Osteoblast (primary cell): ENCODE measurements around the gene FOXL3. TPM values are rescaled to one million over a fixed set of nuclear protein-coding genes. Genes with fewer than 3 reads are reported as not detected.
A peak's percentile ranks its signal among the peaks of the same experiment; 100 is the strongest.

Experiments used
- DNase-seq: peaks from one replicate; pipeline ENCODE4 v3.0.0; 2011; ENCODE audit warnings: low spot score, mixed read lengths; ENCODE audit not compliant: insufficient read length; ENCODE audit errors: missing footprints
- H2AFZ ChIP-seq: 2 replicates; pipeline ENCODE4 v1.6.0; 2011; ENCODE audit warnings: mild to moderate bottlenecking, low read length
- H3K27ac ChIP-seq: 2 replicates; pipeline ENCODE4 v1.5.1; 2011; ENCODE audit warnings: mild to moderate bottlenecking, low read depth, low read length, moderate library complexity
- H3K27me3 ChIP-seq: 2 replicates; pipeline ENCODE4 v1.6.0; 2012; ENCODE audit warnings: mild to moderate bottlenecking, control low read depth, inconsistent platforms, low read length, moderate library complexity; ENCODE audit not compliant: insufficient read depth
- H3K36me3 ChIP-seq: 2 replicates; pipeline ENCODE4 v1.5.1; 2011; ENCODE audit warnings: mild to moderate bottlenecking, low read length, control low read depth, moderate library complexity; ENCODE audit not compliant: insufficient read depth
- H3K4me1 ChIP-seq: 2 replicates; pipeline ENCODE4 v1.5.1; 2011; ENCODE audit warnings: mild to moderate bottlenecking, low read length, control low read depth, moderate library complexity; ENCODE audit not compliant: insufficient read depth
- H3K4me2 ChIP-seq: 2 replicates; pipeline ENCODE4 v1.6.0; 2011; ENCODE audit warnings: mild to moderate bottlenecking, low read length; ENCODE audit not compliant: insufficient read depth
- H3K4me3 ChIP-seq: fragments of 200-600 bp; sonication (generic); 3 replicates; pipeline ENCODE4 v1.5.1; 2012; ENCODE audit warnings: mild to moderate bottlenecking, low read length, inconsistent platforms; ENCODE audit not compliant: insufficient read depth
- H3K79me2 ChIP-seq: 2 replicates; pipeline ENCODE4 v1.6.0; 2012; ENCODE audit warnings: mild to moderate bottlenecking, low read length, control low read depth, inconsistent platforms; ENCODE audit not compliant: insufficient read depth
- H3K9me3 ChIP-seq: 2 replicates; pipeline ENCODE4 v1.5.1; 2011; ENCODE audit warnings: low read depth, low read length, control low read depth
- H4K20me1 ChIP-seq: 2 replicates; pipeline ENCODE4 v1.6.0; 2012; ENCODE audit warnings: mild to moderate bottlenecking, low read length, control low read depth; ENCODE audit not compliant: insufficient read depth
- total RNA-seq: library from RNA; depleted of rRNA; stranded (reverse); fragments of >200 nt; gene quantifications from 2 replicates; pipeline ENCODE4 v1.2.3, GENCODE V29; 2012
- TF ChIP-seq, protein P1 (sequence below): IDR thresholded peaks from 2 replicates; pipeline ENCODE4 v1.5.1; 2011; ENCODE audit warnings: mild to moderate bottlenecking, low read depth, low read length, moderate library complexity; ENCODE audit errors: extremely low read depth

Gene FOXL3
- total RNA-seq, 1 donor: not detected

DNA sequence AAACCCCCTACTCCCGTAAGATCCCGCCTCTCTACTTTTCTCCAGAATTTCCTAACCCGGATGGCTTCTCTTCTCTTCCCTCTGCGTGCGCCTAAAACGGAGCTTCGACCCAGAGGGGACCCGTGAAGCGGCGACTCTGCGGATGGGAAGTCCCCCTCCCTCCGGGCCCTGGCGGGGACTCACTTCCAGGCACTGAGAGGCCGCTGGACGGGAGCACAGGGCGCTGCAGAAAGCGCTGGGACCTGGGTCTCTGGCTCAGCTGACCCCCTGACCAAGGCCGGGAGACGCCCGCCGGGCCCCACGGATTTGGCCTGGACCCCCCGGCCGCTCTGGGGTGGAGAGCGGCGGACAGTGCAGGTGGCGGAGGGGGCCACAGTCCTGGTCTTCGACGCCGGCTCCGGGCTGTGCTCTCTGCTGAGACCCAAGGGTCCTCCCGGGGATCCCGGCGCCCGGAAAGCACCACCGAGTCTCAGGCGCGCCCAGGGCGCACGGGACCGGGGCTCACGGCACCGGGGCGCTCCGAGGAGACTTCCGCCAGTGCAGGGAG is 688 bp upstream of the FOXL3 start:
- peaks cover 72% of the 10 kb centered on the region for H3K27me3 ChIP-seq
- no peaks in the 10 kb centered on the region for H3K9me3 ChIP-seq

DNA sequence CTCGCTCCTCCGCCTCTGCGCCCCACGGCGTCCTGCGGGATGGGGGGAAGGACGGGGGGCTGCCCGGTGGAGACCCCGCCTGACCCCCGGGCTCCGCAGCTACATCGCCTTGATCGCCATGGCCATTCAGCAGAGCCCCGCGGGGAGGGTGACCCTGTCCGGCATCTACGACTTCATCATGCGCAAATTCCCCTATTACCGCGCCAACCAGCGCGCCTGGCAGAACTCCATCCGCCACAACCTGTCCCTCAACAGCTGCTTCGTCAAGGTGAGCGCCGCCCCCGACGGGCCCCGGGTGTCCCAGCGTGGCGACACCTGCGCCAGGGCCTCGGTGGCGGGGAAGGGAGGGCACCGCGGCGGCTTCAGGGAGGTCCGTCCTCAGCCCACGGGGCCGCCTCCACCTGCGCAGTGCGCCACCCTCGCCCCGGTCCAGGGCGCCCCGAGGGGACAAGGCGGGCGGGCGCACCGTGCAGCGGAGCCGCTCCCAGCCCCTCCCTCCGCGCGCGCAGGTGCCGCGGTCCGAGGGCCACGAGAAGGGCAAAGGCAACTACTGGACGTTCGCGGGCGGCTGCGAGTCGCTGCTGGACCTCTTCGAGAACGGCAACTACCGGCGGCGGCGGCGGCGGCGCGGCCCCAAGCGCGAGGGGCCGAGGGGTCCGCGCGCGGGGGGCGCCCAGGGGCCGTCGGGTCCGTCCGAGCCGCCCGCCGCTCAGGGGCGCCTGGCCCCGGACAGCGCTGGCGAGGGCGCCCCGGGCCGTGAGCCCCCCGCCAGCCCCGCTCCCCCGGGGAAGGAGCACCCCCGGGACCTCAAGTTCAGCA is 793 bp downstream of the FOXL3 start:
- peak; percentile 65 for DNase-seq
- Histone ChIP-seq H3K36me3 (no peaks in the 10 kb centered on the region), H3K27ac (no peak overlapping the region), H4K20me1 (no peaks in the 10 kb centered on the region), H3K4me1 (no peaks in the 10 kb centered on the region), H3K4me3 (no peak overlapping the region), H3K79me2 (no peaks in the 10 kb centered on the region), H3K27me3 (peaks cover 67% of the 10 kb centered on the region), H3K9me3 (no peaks in the 10 kb centered on the region), H2AFZ (no peak overlapping the region), H3K4me2 (no peak overlapping the region)
- TF ChIP-seq, protein P1, sequence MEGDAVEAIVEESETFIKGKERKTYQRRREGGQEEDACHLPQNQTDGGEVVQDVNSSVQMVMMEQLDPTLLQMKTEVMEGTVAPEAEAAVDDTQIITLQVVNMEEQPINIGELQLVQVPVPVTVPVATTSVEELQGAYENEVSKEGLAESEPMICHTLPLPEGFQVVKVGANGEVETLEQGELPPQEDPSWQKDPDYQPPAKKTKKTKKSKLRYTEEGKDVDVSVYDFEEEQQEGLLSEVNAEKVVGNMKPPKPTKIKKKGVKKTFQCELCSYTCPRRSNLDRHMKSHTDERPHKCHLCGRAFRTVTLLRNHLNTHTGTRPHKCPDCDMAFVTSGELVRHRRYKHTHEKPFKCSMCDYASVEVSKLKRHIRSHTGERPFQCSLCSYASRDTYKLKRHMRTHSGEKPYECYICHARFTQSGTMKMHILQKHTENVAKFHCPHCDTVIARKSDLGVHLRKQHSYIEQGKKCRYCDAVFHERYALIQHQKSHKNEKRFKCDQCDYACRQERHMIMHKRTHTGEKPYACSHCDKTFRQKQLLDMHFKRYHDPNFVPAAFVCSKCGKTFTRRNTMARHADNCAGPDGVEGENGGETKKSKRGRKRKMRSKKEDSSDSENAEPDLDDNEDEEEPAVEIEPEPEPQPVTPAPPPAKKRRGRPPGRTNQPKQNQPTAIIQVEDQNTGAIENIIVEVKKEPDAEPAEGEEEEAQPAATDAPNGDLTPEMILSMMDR: no peak

More for the DNA sequence above, 688 bp upstream of the FOXL3 start:
- no peak overlapping the region for H2AFZ ChIP-seq
- no peaks in the 10 kb centered on the region for H3K4me1 ChIP-seq
- no peak overlapping the region for H3K27ac ChIP-seq
- no peaks in the 10 kb centered on the region for H4K20me1 ChIP-seq
- DNase-seq: peak; percentile 84
- no peak overlapping the region for H3K4me3 ChIP-seq
- no peaks in the 10 kb centered on the region for H3K36me3 ChIP-seq
- TF ChIP-seq, protein P1: no peak
- H3K79me2 ChIP-seq: no peaks in the 10 kb centered on the region
- H3K4me2 ChIP-seq: no peak overlapping the region

DNA sequence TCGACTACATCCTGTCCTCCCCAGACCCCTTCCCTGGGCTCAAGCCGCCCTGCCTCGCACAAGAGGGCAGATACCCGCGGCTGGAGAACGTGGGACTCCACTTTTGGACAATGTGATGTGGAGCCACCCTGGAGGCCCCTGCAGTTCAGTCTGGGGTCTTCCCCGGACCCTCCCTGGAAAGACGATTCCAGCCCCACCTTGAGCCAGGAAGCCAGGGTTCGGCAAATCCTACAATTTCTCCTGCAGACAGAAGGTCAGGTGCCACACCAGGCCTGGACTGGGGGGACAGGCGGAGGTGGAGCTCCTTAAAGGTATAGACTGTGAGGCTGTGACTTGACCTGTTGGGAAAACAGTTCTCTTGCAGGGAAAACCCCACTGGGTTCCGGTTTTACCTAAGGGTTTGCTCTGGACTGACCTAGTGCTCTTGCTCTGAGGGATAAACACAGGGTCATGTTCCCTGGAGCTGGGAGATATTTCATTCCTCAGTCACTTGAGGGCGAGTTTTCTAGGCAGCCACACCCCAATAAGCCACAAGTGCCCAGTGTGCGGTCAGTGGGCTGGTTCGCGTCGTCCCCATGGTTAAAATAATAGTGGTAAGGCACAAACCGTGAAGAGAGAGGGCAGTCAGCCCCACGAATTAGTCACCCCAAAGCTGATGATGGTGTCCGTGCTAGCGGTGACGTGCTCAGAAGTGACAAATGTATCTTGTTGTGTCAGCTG is 1.6 kb downstream of the FOXL3 start:
- Histone ChIP-seq H2AFZ (no peak overlapping the region), H3K79me2 (no peaks in the 10 kb centered on the region), H4K20me1 (no peaks in the 10 kb centered on the region), H3K4me3 (no peak overlapping the region), H3K4me1 (no peaks in the 10 kb centered on the region), H3K9me3 (no peaks in the 10 kb centered on the region), H3K4me2 (no peak overlapping the region), H3K27me3 (peaks cover 62% of the 10 kb centered on the region), H3K36me3 (no peaks in the 10 kb centered on the region), H3K27ac (no peak overlapping the region)
- TF ChIP-seq, protein P1: no peak
- DNase-seq: peak; percentile 97

DNA sequence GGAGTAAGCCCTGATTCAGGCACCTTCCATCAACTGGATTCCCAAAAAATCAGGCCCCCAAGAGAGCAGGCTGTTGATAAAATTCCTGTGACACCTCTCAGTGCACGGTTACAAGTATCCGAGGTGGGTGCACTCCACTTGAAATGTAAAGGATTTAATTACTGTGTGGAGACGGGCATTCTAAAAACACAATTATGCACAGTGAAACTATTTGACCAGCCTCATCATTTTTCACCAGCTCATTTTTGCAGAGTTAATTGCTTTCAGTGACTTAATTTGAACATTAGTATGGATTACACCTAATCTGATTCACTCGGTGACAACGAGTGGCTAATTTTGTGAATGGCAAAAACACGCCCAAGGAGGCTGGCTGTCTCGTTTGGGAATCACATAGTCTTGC is 2.3 kb downstream of the FOXL3 start:
- no peak overlapping the region for H2AFZ ChIP-seq
- DNase-seq: peak; percentile 60
- peaks cover 62% of the 10 kb centered on the region for H3K27me3 ChIP-seq
- TF ChIP-seq, protein P1: no peak
- no peaks in the 10 kb centered on the region for H3K4me1 ChIP-seq
- no peaks in the 10 kb centered on the region for H3K9me3 ChIP-seq
- H3K36me3 ChIP-seq: no peaks in the 10 kb centered on the region
- H3K4me2 ChIP-seq: no peak overlapping the region
- H3K27ac ChIP-seq: no peak overlapping the region
- H4K20me1 ChIP-seq: no peaks in the 10 kb centered on the region
- H3K4me3 ChIP-seq: no peak overlapping the region
- no peaks in the 10 kb centered on the region for H3K79me2 ChIP-seq
